Glomerular visceral epithelial cell (primary cell): ENCODE measurements around the gene LENG1.

ENCODE experiments used
- DNase-seq: peaks from one replicate; pipeline ENCODE4 v3.0.0-alpha.2; 2016; ENCODE audit errors: extremely low spot score

LENG1 gene

DNA sequence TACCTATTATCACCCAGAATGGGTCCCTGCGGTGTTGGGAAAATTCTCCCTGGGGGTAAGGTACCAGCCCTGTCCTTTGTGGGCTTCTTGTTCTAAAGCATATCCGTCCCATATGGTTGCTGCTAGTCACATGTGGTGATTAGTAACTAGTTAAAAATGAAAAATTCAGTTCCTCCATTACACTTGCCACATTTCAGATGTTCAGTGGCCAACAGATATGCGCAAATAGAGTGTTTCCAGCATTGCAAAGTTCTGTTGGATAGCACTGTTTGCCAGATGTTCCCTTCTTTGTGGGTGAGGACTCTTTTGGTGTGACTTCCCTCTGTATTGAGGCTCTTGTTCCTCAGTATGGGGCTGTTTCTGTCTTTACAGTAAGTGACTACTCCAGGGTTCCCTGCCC is 18.2 kb downstream of the LENG1 start:
- no peak for DNase-seq

DNA sequence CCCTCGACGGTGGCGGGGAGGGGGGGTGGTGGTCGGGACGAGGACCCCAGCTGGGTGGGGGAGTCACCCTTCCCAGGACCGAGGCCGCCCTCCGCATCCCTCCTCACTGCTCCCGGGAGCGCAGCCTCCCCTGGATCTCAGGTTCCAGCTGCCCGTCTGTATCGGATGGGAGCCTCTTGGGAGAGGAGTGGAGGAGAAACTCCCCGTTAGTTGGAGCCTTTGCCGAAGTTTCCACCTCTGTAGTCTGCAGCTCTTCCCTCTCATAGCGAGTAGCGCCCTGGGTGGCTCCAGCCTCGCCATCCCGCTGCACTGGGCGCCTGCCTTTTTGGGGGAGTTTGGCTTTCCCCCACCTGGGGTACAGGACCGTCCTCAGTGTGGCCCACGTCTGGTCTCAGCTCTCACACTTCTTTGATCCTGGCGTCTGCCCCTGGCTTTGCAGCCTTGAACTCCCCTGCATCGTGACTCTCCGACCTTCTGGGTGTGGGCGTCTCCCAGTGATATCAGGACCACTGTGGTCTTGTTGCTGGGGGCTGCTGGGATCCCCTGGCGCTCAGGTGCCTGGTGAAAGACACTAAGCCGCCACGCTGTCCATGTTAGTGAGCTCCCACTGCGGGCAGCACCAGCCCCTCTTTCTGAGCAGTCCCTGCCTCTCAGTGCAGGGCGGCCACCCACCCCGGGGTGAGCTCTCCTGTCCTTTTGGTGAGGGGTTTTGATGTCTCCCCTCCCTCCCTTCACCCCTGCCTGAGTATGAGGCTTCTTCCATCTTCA is 20.8 kb downstream of the LENG1 start:
- no peak for DNase-seq

DNA sequence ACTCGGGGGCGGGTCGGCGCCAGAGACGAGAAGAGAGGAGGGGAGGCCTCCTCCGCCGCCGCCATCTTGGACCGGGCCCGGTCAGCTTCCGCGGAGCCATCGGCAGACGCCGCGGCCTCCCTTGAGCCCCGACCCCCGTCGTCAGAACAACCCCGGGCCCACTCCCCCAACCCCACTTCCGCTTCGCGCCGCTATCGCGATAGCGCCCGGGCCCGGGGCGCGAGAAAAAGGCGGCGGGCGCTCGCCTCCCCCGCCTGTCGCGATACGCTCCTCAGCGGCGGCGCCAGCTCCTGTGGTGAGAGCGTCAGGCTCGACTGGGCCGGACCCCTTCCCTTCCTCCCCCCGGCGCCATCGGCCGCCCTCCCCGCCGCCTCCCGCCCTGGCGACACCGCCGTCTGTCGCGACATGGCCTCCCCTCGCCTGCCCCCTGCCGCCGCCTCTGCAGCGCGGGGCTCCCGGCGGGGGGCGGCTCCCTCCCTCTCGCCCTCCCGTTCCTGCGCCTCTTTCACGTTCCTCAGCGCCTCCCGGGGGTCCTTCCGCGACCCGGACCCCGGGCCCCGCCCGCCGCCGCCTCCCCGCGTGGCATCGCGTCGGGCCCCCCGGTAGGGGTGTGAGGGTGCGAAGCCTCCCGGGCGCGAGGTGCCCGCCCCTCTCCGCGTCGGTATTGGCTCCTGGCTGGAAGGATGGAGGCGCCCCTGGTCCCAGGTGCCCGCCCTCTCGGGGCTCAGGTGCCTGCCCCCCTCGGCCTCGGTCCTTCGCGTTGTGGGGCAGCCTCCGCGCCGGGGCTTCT is 21.6 kb downstream of the LENG1 start, which contains the start of gene CNOT3:
Gene CNOT3 (plus strand): TSS at position 64 of the 790 bp plus-strand sequence. CDS start 5,217 bp downstream, outside the sequence.
- DNase-seq, result peak; percentile 34

DNA sequence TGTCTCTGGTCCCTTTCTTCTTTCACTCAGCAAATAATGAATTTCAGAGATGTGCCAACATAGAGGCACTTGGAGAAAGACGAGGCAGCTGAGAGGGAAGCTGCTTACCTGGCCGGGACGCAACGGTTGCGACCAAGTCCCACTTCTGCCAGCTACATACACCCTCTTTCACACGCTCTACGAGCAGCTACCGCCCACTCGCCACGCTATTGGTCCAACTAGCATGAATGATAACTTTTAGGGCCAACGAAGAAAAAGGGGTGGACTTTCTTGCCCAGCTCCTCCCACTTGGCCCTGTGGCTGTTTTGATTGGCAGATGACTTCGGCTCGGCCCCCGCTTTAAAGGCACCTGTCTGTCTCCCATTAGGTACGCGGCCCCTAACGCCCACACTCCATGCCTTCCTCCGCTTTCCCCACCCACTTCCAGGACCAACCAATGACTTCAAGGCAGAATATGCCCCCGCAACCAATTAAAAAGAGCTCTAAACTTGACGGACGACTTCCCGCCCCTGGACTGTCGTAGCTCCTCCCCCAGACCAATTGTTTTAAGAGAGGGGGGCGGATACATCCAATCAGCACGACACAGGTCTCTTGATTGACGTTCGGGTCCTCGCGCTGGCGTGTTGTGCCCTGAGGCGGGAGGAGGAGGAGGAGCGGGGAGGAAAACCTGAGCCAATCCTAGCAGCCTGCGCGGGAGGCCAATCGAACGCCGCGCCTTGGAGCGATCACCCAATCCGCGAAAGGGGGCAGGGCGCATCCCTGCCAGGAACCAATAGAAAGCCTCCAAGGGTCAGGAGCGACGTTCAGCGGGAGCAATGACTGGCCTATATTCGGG is 22.4 kb downstream of the LENG1 start:
- DNase-seq, result peak; percentile 100

DNA sequence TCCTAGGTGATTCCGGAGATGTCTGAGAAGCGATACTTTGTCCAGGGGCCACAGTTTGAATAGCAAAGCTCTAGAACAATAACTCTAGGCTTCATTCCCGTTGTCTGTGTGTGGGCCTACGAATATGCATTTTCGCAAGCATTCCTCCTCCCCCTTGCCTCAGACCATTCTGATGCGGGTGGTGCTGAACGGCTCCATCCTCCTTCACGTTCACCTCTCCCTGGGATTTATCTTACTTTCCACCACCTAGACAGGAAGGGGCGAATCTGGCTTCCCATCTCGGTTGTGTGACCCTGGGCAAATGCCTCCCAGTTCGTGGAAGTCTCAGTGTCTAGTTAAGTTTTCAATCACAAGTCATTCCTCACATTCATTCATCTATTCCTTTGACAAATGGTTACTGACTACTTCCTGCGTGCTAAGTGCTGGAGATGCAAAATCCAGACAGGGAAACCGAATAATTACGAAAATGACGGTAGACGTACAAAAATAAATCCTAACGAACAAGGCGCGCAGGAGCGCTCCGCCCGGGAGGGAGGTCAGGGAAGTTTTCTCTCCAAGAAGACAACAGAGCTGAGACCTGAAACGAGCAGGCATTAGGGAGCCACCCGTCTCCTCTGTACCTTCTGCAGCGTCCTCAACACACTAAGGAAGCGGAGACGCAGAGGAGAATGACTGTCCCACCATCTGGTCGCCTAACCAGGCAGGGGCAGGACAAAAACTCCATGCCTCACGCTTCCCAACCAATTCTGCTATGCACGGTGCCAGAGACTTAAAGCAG is 23.2 kb downstream of the LENG1 start:
- DNase-seq, result no peak

DNA sequence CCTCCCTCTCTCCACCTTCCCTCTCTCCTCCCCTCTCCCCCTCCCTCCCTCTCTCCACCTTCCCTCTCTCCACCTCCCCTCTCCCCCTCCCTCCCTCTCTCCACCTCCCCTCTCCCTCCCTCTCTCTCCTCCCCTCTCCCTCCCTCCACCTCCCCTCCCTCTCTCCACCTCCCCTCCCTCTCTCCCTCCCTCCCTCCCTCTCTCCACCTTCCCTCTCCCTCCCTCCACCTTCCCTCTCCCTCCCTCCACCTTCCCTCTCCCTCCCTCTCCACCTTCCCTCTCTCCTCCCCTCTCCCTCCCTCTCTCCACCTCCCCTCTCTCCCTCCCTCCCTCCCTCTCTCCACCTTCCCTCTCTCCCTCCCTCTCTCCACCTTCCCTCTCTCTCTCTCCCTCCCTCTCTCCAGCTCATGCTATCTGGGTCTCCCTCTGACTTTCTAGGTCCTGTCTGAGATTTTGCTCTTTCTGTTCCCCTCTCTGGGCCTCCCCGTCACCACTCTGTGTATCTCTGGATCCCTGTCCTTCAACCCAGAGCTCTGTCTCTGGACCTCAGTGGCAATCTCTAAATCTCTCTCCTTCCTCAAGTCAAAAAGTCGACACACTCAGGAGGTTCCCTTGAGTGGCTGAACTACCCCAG is 25.4 kb downstream of the LENG1 start:
- DNase-seq, result no peak

DNA sequence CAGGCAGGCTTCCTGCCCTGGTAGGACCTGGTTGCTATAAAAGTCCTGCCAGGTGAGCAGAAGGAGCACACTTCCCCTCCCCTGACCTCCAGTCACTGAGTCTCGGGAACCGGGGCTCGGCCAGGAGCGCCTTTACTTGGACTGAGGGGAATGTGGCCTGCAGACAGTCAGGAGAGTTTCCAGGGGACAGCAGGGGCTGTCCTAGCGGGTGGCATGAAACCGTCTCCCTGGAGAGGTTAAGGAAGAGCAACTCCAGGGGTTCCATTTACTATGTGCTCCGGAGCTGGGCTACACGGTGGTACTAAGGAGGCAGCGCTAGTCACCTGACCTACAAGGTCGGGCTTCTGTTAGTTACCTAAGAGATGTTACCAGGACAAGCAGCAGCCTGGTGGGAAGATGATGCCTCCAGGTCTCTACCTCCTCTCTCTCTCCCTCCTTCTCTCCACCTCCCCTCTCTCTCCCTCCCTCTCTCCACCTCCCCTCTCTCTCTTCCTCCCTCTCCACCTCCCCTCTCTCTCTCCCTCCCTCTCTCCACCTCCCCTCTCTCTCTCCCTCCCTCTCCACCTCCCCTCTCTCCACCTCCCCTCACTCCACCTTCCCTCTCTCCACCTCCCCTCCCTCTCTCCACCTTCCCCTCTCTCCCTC is 26.1 kb downstream of the LENG1 start:
- DNase-seq, result peak; percentile 90

DNA sequence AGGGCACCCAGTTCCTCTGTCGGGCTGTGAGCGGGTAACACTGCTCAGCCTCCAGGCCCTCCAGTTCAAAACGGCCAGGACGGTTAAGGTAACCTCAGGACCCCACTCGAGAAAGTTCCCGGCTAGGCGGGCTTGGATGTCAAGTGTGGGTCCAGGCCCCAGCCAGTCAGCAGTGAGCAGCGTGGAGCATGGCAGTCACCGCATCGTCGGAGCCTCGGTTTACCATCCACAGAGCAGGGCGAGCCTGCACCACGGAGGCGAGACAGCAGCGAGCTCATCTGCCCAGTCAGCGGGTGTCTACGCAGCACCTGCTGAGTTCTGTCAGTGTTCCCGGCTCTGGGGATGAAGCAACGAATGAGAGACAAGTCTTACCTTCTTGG is 29.9 kb downstream of the LENG1 start:
- no peak for DNase-seq

DNA sequence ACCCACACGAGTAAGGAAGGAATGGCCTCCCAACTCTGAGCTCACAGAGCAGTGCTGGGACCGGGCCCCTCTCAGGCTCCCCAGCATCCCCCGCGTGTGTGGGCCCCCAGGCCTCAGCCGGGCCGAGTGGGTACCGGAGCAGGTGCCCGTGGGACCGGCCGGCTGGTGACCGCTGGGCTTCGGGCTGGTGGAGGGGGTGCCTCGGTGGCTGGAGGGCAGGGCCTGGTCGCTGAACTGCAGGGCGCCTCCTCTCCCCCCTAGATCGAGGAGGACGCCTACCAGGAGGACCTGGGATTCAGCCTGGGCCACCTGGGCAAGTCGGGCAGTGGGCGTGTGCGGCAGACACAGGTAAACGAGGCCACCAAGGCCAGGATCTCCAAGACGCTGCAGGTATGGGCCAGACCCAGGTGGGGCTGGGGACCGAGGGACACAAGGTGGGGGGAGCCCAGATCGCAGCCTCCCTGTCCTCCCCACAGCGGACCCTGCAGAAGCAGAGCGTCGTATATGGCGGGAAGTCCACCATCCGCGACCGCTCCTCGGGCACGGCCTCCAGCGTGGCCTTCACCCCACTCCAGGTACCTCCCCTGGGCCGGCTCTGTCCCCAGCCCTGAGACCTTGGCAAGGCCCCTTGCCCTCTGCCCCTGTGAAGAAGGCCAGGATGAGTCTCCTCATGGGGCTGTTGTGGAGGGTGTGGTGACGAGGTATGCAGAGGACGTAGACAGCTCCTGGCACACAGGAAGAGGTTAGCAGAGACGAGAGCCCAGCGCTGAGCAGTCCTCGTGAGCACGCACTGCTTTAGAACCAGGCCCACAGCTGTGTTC is 30.5 kb downstream of the LENG1 start:
- DNase-seq, result no peak

DNA sequence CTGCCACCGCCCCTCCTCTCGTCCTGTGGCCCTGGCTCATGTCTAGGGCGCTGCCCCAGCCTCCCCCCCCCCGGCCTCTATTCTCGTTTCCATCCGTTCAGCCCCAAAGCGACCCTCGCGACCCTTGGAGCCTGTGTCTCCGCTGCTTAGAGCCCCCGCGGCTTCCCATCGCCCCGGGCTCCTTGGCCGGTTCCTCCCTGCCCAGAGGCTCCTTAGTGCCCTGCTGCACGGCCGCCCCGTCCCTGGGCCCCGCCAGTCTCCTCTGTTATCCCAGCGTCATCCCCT is 31.1 kb downstream of the LENG1 start:
- no peak for DNase-seq

DNA sequence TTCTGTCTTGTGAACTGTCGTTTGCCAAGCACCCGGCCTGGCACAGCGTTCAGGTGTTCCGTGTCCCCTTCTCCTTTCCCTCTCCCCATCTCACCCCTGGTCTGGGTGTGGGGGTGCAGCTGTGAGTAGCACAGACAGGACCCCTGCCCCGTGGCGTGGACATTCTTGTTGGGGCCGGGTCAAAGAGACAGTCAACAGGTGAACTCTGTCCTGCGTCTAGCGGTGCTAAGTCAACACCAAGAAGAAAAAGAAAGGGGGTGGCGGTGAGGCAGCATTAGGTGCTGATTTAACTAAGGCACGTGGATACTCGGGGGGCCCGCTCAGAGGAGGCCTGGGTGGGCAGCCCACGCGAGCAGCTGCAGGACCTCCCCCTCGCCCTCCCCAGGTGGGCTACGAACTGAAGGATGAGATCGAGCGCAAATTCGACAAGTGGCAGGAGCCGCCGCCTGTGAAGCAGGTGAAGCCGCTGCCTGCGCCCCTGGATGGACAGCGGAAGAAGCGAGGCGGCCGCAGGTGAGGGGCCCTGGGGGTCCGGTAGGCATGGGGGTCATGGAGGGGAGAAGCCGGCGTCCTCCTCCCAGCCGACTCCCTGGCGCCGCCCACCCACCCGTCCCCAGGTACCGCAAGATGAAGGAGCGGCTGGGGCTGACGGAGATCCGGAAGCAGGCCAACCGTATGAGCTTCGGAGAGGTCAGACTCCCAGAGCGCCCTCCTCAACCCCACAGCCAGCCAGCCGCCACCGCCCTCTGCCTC is 31.7 kb downstream of the LENG1 start:
- DNase-seq, result no peak

DNA sequence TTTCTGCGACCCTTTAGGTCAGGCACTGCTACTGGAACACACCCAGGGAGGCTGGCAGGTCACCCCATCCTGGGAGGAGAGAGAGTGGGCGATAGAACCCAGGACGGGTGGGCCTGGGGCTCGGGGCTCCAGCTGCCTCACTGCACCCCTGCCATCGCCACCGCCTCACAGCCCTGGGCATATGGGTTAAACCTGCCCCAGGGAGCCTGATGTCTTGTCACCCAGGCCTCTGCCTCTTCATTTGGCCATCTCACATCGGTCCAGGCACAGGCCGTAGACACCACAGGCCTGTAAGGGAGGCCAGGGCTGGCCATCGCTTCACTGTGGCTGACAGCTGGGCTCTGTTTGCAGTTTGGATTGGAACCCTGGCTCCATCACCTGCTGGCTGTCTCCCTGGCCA is 33.8 kb downstream of the LENG1 start:
- DNase-seq, result no peak

DNA sequence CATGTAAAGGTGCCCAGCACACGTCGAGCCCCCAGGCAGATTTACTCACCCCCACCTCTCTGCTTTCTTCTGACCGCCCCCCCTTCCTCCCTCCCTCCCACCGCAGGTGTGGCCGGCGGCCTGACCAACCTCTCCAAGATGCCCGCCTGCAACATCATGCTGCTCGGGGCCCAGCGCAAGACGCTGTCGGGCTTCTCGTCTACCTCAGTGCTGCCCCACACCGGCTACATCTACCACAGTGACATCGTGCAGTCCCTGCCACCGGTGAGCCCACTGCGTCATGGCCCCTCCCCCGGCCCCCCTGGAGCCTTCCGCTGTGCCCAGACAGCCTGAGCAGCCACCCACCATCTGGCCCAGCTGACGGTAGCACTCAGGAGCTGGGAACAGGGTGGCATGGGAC is 35.1 kb downstream of the LENG1 start:
- no peak for DNase-seq

DNA sequence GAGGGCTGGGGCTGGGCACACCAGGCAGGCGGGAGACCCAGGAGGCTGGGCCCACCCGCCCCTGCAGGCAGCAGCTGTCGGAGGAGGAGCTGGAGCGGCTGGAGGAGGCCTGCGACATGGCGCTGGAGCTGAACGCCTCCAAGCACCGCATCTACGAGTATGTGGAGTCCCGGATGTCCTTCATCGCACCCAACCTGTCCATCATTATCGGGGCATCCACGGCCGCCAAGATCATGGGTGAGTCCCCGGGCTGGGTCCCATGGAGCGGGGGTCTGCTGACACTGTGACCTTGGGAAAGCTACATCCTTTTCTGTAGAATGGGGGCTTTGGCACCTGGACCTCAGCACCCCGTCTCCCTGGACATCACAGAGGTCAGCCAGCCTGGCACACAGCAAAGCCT is 35.8 kb downstream of the LENG1 start:
- no peak for DNase-seq

DNA sequence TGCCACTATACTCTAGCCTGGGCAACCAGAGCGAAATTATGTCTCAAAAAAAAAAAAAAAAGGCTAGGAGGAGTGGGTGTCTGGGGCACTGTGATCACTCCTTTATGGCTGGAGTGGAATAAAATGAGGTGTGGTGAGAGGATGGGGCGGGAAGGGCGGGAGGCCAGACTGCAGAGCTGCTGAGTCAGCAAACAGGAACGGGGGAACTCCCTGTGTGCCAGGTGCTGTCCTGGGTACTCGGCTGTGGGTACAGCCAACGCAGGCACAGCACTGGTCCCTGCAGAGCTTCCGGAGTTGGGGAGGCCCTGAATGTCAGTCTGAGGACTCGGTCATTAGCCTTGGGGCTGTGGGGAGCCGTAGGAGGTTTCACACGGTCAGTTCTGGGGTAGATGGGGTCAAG is 38.3 kb downstream of the LENG1 start:
- DNase-seq, result no peak

DNA sequence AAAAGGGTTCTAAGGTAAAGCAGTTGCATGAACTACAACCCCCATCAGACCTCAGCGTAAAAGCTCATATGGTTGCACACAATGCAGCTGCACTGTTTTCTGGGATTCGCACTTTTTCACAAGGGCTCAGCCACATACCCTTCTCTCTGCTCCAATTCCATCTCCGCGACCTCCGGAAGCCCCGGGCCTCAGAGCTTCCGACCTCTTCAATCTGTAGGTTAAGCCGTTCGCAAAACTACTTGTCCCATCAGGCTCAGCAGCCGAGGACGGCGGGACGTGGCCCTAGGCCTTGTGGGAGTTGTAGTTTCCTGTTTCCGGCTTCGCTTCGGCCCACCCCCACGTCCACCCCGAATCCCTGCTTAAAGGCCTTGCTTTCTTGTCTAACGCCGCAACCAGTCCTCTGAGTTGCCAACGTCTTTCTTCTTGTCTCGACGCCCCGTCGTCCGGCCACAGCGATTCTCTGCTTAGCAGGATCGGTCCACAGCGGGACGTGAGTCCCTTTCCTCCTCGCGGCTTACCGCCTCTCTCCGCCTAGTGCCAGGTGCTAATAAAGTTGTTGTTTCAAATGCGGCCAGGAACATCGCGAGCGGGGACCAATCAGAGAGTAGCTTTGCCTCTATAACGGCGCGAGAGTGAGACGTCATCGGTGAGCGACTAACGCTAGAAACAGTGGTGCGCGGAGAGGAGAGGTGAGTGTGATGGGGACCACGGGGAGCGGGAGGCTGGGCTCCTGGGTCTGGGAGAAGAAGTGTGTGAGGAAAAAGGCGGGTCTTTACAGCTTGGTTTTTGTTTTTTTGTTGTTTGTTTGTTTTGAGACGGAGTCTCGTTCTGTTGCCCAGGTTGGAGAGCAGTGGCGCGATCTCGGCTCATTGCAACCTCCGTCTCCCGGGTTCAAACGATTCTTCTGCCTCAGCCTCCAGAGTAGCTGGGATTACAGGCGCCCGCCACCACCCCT is 44.1 kb downstream of the LENG1 start, which contains the start of the genes PRPF31 and TFPT:
Gene PRPF31 (plus strand): TSS at position 646 of the 955 bp plus-strand sequence. CDS start 2,525 bp downstream, outside the sequence.
Gene TFPT (minus strand): TSS at position 549 of the 955 bp plus-strand sequence. CDS start 388 bp downstream, at position 161.
- DNase-seq, result peak; percentile 95

DNA sequence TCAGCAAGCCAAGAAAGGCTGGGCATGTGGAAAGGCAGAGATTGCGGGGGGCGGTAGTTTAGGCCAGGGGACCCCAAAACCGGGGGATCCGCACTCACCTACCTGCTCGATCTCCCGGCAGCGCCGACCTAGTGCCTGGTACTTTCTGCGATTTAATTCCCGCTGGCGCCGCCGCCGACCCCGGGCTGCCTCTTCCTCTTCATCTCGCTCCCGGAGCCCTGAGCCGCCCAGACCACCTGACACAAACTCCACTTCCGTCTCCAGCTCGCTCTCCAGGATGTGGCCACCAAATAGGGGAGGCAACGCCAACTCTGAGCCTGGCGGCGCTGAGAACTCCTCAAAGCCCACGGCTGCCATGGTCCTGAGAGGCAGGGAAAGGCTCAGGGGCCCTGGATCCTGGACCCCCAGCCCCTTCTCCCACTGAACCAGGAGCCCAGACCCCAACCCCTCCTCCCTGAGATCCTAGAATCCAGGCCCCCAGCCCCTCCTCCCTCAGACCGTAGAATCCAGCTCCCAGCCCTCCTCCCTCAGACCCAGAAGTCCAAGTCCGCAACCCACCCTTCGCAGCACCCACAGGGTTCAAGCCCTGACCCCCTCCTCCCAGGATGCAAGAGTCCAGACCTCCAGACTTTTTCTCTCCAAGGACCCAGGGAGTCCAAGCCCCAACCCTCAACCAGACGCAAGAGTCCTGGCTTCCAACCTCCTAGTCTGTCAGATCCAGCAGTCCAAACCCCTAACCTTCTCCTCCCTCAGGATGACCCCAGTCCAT is 45.0 kb downstream of the LENG1 start:
- peak; percentile 55 for DNase-seq
